ENCODE data around the gene PHC3.
"Not testable (repeated sequence)": the region's sequence is repeated elsewhere in the genome, so short reads cannot be mapped to it uniquely, and the experiment has no call there.

PHC3 gene, protein sequence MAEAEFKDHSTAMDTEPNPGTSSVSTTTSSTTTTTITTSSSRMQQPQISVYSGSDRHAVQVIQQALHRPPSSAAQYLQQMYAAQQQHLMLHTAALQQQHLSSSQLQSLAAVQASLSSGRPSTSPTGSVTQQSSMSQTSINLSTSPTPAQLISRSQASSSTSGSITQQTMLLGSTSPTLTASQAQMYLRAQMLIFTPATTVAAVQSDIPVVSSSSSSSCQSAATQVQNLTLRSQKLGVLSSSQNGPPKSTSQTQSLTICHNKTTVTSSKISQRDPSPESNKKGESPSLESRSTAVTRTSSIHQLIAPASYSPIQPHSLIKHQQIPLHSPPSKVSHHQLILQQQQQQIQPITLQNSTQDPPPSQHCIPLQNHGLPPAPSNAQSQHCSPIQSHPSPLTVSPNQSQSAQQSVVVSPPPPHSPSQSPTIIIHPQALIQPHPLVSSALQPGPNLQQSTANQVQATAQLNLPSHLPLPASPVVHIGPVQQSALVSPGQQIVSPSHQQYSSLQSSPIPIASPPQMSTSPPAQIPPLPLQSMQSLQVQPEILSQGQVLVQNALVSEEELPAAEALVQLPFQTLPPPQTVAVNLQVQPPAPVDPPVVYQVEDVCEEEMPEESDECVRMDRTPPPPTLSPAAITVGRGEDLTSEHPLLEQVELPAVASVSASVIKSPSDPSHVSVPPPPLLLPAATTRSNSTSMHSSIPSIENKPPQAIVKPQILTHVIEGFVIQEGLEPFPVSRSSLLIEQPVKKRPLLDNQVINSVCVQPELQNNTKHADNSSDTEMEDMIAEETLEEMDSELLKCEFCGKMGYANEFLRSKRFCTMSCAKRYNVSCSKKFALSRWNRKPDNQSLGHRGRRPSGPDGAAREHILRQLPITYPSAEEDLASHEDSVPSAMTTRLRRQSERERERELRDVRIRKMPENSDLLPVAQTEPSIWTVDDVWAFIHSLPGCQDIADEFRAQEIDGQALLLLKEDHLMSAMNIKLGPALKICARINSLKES

DNA sequence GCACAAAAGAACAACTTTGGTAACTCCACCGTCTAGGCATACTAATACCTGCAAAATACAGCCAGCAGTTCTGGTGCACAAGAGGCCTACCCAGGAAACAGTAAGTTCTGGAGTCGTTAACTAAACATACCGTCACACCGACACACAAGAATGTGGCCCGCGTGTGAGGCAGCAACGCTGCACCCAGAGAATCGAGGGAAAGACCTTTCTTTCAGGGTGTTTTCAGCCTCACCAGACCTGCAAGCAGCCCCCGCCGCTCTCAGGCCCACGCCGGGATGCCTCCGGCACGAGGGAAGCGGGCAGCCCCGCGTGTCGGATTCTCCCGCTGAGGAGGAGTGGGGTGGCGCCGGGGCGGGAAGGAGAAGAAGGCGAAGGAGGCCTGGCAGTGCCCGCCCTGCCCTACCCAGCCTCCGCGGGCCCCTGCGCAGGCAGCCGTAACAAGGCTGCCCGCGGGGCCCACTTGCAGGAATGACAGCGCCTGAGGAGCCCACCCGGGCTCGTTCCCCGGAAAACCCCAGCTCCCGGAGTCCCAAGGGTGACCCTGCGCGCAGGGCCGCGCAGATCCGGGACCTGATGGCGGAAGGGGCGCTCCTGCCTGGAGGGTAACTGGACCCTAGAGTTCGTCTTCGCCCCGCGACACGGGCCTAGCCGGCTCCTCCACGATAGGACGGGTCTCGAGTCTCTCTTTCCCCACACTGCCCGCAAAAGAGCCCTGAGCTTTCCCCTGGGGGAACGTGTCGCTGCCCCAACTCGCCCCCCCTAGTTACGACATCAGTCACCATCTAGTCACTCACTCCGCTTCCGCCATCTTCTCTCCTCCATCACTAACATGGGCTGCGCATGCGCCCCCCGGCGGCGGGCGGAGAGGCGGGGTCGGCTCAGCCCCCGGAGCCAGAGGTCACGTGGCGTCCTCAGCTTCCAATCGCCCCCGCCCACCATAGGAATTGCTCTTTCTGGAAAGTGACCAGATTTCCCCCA is at the start of gene PHC3:
PHC3 (minus strand) TSS at position 826 of the 978 bp plus-strand sequence; CDS start at position 808, 18 bp downstream.
- DNase-seq, result peak; percentile 95

DNA sequence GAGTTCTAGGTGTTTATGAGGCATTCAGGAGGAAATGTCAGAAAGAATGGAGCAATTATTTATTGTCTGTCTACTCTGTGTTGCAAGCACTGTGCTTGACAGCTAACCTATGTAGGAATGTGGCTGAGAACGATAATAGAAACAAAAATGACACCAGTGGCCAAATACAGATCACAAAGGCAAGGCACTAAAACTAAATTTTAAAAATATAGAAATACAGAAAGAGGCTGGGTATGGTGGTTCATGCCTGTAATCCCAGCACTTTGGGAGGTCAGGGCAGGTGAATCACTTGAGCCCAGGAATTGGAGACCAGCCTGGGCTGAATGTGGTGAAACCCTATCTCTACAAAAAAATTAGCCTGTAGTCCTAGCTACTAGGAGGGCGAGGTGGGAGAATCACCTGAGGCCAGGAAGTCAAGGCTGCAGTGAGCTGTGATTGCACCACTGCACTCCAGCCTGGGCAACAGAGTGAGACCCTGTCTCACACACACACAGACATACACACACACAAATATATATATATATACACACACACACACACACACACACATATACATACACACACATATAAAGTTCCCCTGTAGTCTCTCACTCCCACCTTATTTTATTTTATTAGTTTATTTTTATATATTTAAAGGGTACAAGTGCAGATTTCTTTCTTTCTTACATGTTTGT is 46.7 kb upstream of the PHC3 start:
- no peak for DNase-seq

DNA sequence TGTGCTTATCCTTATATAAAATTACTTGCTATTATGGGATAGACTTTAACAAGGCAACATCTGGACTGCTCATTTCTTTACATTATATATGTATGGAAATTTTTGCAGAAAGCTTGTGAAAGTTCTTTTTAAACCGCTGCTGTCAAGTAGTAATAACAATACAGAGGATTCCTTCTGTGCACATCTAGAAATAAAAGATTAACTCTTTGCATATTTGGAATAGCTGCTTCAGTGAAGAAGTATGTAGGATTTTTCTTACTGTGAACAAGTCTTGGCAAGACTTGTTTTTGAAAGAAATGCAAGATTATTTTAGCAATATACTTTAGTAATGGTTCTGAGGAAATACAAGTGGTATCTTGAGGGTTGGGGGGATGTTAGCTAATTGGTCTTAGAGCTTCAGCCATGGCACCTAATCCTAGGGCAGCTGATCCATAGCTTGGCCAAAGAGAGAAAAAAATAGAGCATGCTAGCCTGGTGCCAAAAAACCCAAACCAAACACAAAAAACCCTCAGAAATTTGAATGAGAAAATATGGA is 45.0 kb upstream of the PHC3 start:
- DNase-seq, result no peak

DNA sequence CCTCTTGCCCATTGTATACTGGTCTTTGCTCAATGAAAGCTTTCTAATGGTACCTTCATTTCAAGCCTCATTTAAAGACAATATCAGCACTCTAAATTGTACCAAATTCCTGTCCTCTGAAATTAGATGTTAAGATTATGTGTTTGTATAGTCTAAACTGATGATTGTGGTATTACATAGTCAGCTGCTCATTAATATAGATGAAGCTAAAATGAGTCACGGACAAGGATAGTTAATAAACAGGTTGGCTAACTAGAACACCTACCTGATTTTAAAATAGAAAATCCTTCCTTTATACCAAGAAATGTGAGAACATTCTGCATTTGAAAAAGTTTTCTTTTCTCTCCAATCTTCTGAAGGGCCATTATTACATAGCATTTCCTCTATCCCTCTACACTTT is 43.6 kb upstream of the PHC3 start:
- no peak for DNase-seq

DNA sequence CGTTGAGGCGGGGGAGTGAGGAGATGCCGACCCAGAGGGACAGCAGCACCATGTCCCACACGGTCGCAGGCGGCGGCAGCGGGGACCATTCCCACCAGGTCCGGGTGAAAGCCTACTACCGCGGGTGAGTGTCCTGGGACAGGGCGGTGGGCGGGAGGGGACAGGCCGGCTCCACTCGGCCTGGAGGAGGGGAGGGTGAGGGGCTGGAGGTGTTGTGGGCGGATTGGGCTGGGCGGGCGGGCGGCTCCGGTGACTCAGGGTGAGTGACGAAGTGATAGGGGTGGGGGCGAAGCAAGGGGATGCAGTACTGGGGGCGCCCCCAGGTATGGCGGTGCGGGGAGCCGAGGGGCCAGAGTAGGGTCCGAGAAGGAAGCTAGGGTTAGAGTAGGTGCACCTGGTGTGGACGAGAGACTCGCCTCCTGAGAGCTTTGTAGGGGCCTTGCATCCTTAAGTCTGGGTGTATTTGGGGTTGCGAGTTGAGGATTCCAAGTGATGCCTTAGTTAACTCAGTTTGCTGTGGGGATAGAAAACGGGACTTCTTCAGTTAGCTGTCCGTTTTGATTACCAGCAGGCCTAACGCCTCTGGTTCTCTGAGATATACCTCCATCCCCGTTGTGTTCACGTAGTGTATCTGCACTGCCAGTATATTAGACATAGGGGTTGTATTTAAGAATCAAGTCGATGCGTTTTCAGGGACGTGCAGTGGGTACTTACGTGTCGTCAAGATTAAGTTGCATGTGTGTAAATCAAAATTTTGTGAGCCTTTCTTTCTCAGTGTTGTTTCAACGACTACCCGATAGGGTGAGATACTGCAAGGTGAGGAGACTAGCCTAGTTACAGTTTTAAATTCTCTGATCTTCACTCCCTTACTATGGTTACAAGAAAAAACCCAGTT is 41.4 kb upstream of the PHC3 start:
- no peak for DNase-seq

DNA sequence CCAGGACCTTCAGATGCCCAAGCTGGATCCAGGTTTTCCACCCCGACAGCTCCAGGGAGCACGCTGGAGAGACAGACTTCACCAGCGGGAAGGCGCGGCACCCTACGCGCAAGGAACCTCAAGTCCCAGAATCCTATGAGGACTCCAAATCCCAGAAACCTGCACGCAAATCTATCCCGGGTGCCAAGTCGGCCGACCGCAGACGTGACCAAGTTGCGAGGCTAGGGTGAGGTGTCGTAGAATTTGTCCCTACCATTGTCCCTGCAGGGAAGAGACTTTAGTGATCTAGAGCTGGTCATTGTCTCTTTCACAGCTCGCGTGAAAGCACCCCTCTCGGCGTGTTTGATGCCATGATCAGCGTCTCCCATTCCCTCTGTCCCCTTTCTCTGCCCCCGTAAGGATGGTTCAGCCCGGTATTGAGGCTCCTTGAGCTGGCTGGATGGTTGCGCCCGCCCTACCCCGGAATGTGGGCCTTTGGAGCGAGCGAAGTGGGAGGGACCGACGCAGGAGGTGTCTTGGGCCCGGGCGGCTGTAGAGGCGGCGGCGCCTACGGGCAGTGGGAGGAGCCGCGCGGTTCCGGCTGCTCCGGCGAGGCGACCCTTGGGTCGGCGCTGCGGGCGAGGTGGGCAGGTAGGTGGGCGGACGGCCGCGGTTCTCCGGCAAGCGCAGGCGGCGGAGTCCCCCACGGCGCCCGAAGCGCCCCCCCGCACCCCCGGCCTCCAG is 40.6 kb upstream of the PHC3 start, which contains the start of gene PRKCI:
PRKCI (plus strand) TSS at position 501 of the 723 bp plus-strand sequence. CDS start 246 bp downstream, outside the sequence.
- peak; percentile 90 for DNase-seq

DNA sequence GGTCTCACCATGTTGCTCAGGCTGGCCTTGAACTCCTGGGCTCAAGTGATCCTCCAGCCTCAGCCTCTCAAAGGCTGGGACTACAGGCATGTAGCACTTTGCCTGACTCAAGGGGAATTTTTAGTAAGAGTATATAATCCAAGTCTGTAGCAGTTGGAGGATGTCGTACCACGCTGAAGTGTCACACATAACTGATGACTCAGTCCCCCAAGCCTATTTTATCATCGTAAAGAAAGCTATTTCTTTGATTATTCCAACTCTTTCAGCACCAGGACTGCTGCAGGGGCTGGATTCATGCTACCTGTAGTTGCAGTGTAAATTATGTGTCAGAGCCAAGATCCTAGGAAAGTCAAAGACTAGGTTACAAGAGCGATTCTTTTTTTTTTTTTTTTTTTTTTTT is 39.3 kb upstream of the PHC3 start:
- DNase-seq, result no peak

DNA sequence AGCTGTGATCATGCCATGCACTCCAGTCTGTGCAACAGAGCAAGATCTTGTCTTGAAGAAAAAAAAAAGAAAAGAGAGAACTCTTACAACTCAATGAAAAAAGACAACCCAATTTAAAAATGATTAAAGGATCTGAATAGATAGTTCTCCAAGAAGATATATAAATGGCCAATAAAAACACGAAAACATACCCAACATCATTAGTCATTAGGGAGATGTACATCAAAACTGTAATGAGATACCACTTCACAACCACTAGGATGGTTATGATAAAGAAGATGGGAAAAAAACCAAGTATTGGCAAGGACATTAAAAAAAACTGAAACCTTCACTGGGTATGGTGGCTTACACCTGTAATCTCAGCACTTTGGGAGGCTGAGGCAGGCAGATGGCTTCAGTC is 38.3 kb upstream of the PHC3 start:
- DNase-seq, result no peak

DNA sequence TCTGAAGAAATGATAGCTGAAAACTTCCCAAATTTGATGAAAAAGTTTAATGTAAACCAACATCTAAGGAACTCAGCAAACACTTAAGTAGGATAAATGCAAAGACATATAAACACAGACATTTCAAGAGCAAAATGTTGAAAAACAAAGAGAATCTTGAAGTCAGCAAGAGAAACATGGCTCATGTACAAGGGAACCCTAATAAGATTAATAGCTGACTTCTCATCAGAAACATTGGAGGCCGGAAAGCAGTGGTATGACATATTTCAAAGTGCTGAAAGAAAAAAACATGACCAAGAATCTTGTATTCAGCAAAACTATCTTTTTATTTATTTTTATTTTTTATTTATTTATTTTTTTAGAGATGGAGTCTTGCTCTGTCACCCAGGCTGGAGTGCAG is 30.1 kb upstream of the PHC3 start:
- no peak for DNase-seq

DNA sequence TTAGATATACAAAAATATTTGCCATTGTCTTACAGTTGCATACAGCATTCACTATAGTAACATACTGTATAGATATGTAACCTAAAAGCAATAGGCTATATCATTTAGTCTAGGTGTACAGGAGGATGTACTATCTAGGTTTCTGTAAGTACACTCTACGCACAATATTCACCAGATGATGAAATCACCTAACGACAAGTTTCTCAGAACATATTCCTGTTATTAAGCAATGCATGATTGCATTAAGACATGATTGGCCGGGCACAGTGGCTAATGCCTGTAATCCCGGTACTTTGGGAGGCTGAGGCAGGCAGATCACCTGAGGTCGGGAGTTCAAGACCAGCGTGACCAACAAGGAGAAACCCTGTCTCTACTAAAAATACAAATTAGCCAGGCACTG is 26.2 kb upstream of the PHC3 start:
- no peak for DNase-seq

DNA sequence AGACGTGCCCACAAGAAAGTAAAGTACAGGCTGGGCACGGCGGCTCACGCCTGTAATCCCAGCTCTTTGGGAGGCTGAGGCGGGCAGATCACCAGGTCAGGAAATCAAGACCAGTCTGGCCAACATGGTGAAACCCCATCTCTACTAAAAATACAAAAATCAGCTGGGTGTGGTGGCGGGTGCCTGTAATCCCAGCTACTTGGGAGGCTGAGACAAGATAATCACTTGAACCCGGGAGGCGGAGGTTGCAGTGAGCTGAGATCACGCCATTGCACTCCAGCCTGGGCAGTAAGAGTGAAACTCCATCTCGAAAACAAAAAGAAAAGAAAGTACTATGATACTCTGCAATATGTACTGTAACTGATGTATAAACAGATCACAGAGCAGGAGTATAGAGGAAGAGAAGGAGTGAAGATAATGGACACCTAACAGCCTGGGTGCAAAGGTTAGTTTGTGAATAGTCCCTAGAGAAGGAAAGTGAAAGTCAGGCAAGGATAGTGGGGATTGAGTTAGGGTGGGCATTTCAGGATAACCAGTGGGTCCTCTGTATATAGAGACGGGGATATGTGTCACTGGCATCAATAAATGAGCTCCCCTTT is 24.7 kb upstream of the PHC3 start:
- not testable (repeated sequence) for DNase-seq

DNA sequence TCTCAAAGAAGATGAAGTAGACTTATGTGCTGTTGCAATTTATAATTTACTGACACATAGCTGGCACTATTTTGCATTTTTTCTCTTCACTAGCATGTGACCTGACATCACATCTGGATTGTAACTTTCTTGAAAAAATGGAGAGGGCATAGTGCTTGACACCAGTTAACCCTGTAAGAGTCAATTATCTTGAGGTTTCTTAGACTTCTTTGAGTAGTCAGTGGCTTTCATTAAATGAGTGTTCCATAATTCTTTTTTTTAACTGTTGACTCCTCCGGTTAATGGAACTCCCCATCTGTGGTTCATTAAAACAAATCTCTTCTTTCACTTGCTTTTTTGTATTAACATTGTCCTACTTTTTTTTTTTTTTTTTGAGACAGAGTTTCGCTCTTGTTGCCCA is 23.8 kb upstream of the PHC3 start:
- DNase-seq, result no peak

DNA sequence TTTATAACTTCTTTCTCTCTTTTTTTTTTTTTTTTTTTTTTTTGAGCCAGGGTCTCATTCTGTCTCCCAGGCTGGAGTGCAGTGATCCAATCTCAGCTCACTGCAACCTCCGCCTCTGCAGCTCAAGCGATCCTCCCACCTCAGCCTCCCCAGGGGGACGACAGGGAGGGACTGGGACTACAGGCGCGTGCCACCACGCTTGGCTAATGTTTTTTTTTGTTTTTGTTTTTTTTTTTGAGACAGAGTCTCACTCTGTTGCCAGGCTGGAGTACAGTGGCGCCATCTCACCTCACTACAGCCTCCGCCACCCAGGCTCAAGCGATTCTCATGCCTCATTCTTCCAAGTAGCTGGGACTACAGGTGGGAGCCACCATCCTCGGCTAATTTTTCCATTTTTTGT is 23.0 kb upstream of the PHC3 start:
- no peak for DNase-seq

DNA sequence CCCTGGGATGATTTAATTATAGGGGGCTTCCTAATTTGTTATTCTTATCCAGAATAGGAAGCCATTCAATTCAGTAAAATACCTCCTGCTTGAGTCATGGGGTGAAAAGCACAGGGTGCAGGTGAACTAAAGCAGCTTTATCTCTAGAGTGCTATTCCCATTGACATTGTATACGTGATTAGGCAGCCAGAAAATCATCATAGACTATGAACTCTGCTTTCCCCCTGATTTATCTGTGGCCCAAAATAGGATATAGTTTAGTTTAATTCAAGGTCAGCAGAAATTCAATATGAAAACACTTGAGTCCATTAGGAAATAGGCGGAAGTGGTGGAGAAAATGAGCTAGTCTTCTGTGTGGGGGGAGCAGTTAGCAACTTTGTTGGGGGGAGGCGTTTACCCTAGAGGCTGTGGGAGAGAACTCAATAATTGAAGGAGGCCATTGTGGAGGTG is 22.5 kb upstream of the PHC3 start:
- DNase-seq, result no peak

DNA sequence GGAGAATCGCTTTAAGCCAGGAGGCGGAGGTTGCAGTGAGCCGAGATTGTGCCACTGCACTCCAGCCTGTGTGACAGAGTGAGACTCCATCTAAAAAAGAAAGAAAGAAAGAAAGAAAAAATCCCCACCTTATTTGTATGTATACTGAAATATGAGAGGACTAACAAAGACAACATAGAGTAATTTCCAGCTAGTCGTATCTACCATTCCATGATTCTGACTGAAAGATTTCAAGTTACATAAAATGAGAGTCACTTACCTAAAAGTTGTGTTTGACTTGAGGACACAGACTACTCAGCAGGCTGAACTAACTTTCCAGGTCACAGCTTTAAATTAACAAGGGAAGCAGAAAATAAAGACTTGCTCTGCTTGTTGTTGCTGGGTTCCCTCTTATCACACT is 21.9 kb upstream of the PHC3 start:
- DNase-seq, result no peak

DNA sequence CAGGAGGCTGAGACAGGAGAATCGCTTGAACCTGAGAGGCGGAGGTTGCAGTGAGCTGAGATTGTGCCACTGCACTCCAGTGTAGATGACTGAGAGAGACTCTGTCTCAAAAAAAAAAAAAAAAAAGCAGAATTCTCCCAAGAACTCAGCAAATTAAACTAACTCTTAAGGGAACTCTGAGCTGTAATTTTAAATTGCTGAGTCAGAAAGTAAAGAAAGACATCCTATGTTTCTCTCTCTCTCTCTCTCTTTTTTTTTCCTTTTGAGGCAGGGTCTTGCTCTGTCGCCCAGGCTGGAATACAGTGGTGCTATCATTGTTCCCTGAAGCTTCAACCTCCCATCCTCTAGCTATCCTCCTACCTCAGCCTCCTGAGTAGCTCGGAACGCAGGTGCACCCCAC is 20.0 kb upstream of the PHC3 start:
- DNase-seq, result no peak

DNA sequence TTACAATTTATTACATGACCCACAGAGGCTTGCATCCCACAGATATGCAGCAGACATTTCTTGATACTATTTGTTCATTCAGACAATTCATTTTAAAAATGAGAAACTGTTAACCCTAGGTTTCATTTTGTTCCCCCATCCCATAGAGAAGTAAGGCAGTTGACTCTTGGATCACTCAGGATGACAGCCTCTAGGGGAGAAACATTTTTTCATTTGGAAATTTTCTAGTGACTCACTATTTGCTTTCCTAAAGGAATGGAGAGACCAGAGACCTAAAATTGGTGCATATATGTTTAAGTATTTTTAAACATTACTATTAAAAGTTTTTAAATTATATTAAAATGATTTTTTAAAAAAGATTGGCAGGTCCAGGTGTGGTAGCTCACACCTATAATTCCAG is 19.5 kb upstream of the PHC3 start:
- DNase-seq, result no peak

DNA sequence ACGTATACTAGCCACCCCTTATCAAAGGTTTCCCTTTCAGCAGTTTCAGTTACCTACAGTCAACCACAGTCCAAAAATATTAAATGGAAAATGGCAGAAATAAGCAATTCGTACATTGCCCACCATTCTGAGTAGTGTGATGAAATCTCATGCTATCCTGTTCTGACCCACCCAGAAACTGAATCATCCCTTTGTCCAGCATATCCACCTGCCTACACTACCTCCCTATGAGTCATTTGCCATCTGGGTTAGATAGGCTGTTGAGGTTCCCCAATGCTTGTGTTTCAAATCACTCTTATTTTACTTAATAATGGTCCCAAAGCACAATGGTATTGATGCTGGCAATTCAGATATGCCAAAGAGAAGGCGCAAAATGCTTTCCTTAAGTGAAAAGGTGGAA is 15.3 kb upstream of the PHC3 start:
- DNase-seq, result no peak

DNA sequence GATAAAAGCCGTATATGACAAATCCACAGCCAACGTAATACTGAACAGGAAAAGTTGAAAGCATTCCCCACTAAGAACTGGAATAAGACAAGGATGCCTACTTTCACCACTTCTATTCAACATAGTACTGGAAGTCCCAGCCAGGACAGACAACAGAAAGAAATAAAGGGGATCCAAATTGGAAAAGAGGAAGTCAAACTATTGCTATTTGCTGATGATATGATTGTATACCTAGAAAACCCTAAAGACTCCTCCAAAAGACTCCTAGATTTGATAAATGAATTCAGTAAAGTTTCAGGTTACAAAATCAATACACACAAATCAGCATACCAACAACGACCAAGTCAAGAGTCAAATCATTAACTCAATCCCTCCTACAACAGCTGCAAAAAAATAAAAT is 14.2 kb upstream of the PHC3 start:
- not testable (repeated sequence) for DNase-seq

Measured in activated CD8-positive, alpha-beta memory T cell treated with anti-CD3 and anti-CD28 coated beads, Interleukin-2, amount 50 U/mL, for 48 hours (primary cell).